Keratinocyte (primary cell): ENCODE data around the gene AXIN1.

Experiments used
- CTCF ChIP-seq, 3 experiments: IDR thresholded peaks in 1 of 3; conservative IDR thresholded peaks in 1 of 3; optimal IDR thresholded peaks in 1 of 3; 2 replicates in 2 of 3; 3 replicates in 1 of 3; pipeline versions ENCODE3 to v1.5.1; 2011; ENCODE audit warnings: low read length in 3 of 3, mild to moderate bottlenecking in 3 of 3, moderate library complexity in 2 of 3, control low read depth in 1 of 3, inconsistent platforms in 1 of 3; ENCODE audit not compliant: insufficient read depth in 2 of 3; ENCODE audit errors: extremely low read depth in 1 of 3
- EZH2 ChIP-seq: IDR thresholded peaks from one replicate; pipeline ENCODE4 v1.6.1; 2012; ENCODE audit warnings: inconsistent platforms, mild to moderate bottlenecking, low read length, moderate library complexity

- TF ChIP-seq EZH2 (no peak), CTCF (optimal IDR thresholded peaks at IDR 0.05 in 1 of 3, IDR thresholded peaks at IDR 0.05 in 1 of 3, conservative IDR thresholded peaks at IDR 0.05 in 1 of 3; ENCODE audit: extremely low read depth in 1 of 3, insufficient read depth in 2 of 3, low read length in 3 of 3) (no peak)
Observed at GRCh38 chr16:330741-331140, 21.8 kb downstream of the AXIN1 start.
